H9 (cell line): ENCODE data around the gene MDFIC. TPM values are rescaled to one million over a fixed set of nuclear protein-coding genes. Genes with fewer than 3 reads are reported as not detected.

Experiments used
- DNase-seq: peaks from one replicate; pipeline ENCODE4 v3.0.0-alpha.2; 2017
- H2AFZ ChIP-seq: one replicate; pipeline ENCODE4 v1.6.1; 2013; ENCODE audit warnings: mild to moderate bottlenecking, low read length, control low read depth, moderate library complexity
- H2AK5ac ChIP-seq: 2 replicates; pipeline ENCODE4 v1.6.1; 2013; ENCODE audit warnings: low read length, control low read depth, mixed read lengths; ENCODE audit not compliant: insufficient read length
- H2BK120ac ChIP-seq: one replicate; pipeline ENCODE4 v1.6.1; 2013; ENCODE audit warnings: low read depth, mild to moderate bottlenecking, low read length, control low read depth, inconsistent platforms; ENCODE audit not compliant: poor library complexity, severe bottlenecking
- H2BK12ac ChIP-seq: 2 replicates; pipeline ENCODE4 v1.6.1; 2013; ENCODE audit warnings: low read length, control low read depth, mixed read lengths, low read depth; ENCODE audit not compliant: insufficient read length
- H2BK15ac ChIP-seq: 2 replicates; pipeline ENCODE4 v1.6.1; 2013; ENCODE audit warnings: low read depth, low read length, control low read depth
- H2BK20ac ChIP-seq: one replicate; pipeline ENCODE4 v1.6.1; 2013; ENCODE audit warnings: low read depth, mild to moderate bottlenecking, low read length, control low read depth, inconsistent platforms; ENCODE audit not compliant: poor library complexity, severe bottlenecking
- H2BK5ac ChIP-seq: 2 replicates; pipeline ENCODE4 v1.6.1; 2013; ENCODE audit warnings: low read length, control low read depth, mixed read lengths; ENCODE audit not compliant: insufficient read length
- H3K14ac ChIP-seq: 2 replicates; pipeline ENCODE4 v1.6.1; 2013; ENCODE audit warnings: low read length, control low read depth; ENCODE audit not compliant: insufficient read depth
- H3K18ac ChIP-seq: 2 replicates; pipeline ENCODE4 v1.6.1; 2013; ENCODE audit warnings: low read depth, mild to moderate bottlenecking, mixed read lengths, low read length, control low read depth; ENCODE audit not compliant: insufficient read length
- H3K23ac ChIP-seq: 2 replicates; pipeline ENCODE4 v1.6.1; 2013; ENCODE audit warnings: low read length, control low read depth, mixed read lengths, low read depth; ENCODE audit not compliant: insufficient read length
- H3K23me2 ChIP-seq: 2 replicates; pipeline ENCODE4 v1.6.1; 2013; ENCODE audit warnings: low read depth, mild to moderate bottlenecking, mixed read lengths, low read length, control low read depth; ENCODE audit not compliant: insufficient read length, poor library complexity, severe bottlenecking
- H3K27ac ChIP-seq: 2 replicates; pipeline ENCODE4 v1.5.1; 2013; ENCODE audit warnings: low read length, control low read depth, mixed read lengths, low read depth; ENCODE audit not compliant: insufficient read length
- H3K27me3 ChIP-seq: 2 replicates; pipeline ENCODE4 v1.6.1; 2013; ENCODE audit warnings: low read length, control low read depth, inconsistent platforms; ENCODE audit not compliant: insufficient read depth
- H3K4ac ChIP-seq: 2 replicates; pipeline ENCODE4 v1.6.1; 2013; ENCODE audit warnings: low read depth, mild to moderate bottlenecking, control low read depth, inconsistent platforms, low read length, moderate library complexity
- H3K4me1 ChIP-seq: 2 replicates; pipeline ENCODE4 v1.6.1; 2013; ENCODE audit warnings: low read length, control low read depth, inconsistent platforms; ENCODE audit not compliant: insufficient read depth
- H3K4me2 ChIP-seq: 2 replicates; pipeline ENCODE4 v1.6.1; 2013; ENCODE audit warnings: low read length, control low read depth, mixed read lengths; ENCODE audit not compliant: insufficient read length, insufficient read depth
- H3K56ac ChIP-seq: 2 replicates; pipeline ENCODE4 v1.6.1; 2013; ENCODE audit warnings: low read depth, mild to moderate bottlenecking, mixed read lengths, low read length, control low read depth; ENCODE audit not compliant: insufficient read length
- H3K79me1 ChIP-seq: 2 replicates; pipeline ENCODE4 v1.6.1; 2013; ENCODE audit warnings: low read depth, mild to moderate bottlenecking, moderate library complexity, low read length, control low read depth, inconsistent platforms; ENCODE audit not compliant: insufficient read depth, poor library complexity, severe bottlenecking
- H3K79me2 ChIP-seq: 2 replicates; pipeline ENCODE4 v1.6.1; 2013; ENCODE audit warnings: low read length, control low read depth, inconsistent platforms; ENCODE audit not compliant: insufficient read depth
- H3K9ac ChIP-seq: 2 replicates; pipeline ENCODE4 v1.6.1; 2013; ENCODE audit warnings: low read length, control low read depth, mixed read lengths; ENCODE audit not compliant: insufficient read length; ENCODE audit errors: extremely low read depth
- H3K9me3 ChIP-seq: one replicate; pipeline ENCODE4 v1.6.1; 2013; ENCODE audit warnings: low read depth, low read length, inconsistent platforms; ENCODE audit not compliant: control insufficient read depth
- H3T11ph ChIP-seq: one replicate; pipeline ENCODE4 v1.6.1; 2013; ENCODE audit warnings: mild to moderate bottlenecking, low read length, control low read depth, inconsistent platforms
- H4K20me1 ChIP-seq: one replicate; pipeline ENCODE4 v1.6.1; 2013; ENCODE audit not compliant: control insufficient read depth, insufficient read length, insufficient read depth
- H4K5ac ChIP-seq: 2 replicates; pipeline ENCODE4 v1.6.1; 2013; ENCODE audit warnings: low read depth, mild to moderate bottlenecking, mixed read lengths, low read length, control low read depth; ENCODE audit not compliant: insufficient read length
- H4K8ac ChIP-seq: replicated peaks from 2 replicates; pipeline ENCODE4 v1.6.1; 2013; ENCODE audit warnings: low read length, control low read depth, mixed read lengths, low read depth; ENCODE audit not compliant: insufficient read length
- H4K91ac ChIP-seq: 2 replicates; pipeline ENCODE4 v1.6.1; 2013; ENCODE audit warnings: low read depth, mild to moderate bottlenecking, moderate library complexity, mixed read lengths, low read length, control low read depth; ENCODE audit not compliant: insufficient read length
- H3K27ac Mint-ChIP-seq, 3 experiments: 2 replicates in 2 of 3; 3 replicates in 1 of 3; pipeline ENCODE4 v1.8.0; 2020 to 2021; ENCODE audit warnings: mixed read lengths in 3 of 3, mild to moderate bottlenecking in 1 of 3, moderate library complexity in 1 of 3
- H3K27me3 Mint-ChIP-seq: 2 replicates; pipeline ENCODE4 v1.8.0; 2021; ENCODE audit warnings: low read depth, mild to moderate bottlenecking, moderate library complexity, mixed read lengths
- H3K36me3 Mint-ChIP-seq, 3 experiments: 2 replicates in 2 of 3; 3 replicates in 1 of 3; pipeline ENCODE4 v1.8.0; 2020 to 2021; ENCODE audit warnings: low read depth in 3 of 3, mixed read lengths in 3 of 3; ENCODE audit not compliant: insufficient read depth in 1 of 3
- H3K4me1 Mint-ChIP-seq, 2 experiments: 2 replicates each; pipeline ENCODE4 v1.8.0; 2020; ENCODE audit warnings: mixed read lengths in 2 of 2
- H3K4me3 Mint-ChIP-seq, 2 experiments: 2 replicates in 1 of 2; 3 replicates in 1 of 2; pipeline ENCODE4 v1.8.0; 2020 to 2021; ENCODE audit warnings: mild to moderate bottlenecking in 2 of 2, mixed read lengths in 2 of 2, moderate library complexity in 1 of 2
- H3K9me3 Mint-ChIP-seq, 2 experiments: 2 replicates in 1 of 2; 3 replicates in 1 of 2; pipeline ENCODE4 v1.8.0; 2020; ENCODE audit warnings: mild to moderate bottlenecking in 2 of 2, mixed read lengths in 2 of 2, moderate library complexity in 1 of 2
- CTCF ChIP-seq: fragments of 200-600 bp; sonication (generic); conservative IDR thresholded peaks from 3 replicates; pipeline ENCODE4 v1.8.0; 2021; ENCODE audit warnings: antibody characterized with exemption, mild to moderate bottlenecking
- total RNA-seq: library from RNA; stranded (reverse); gene quantifications from 2 replicates; pipeline ENCODE4 v1.2.1, GENCODE V29; 2021

Gene MDFIC
- total RNA-seq, 1 experiment from 2014 or later: 2.0 TPM

- H3T11ph ChIP-seq: no peak overlapping the region
- DNase-seq: no peak
- H3K14ac ChIP-seq: no peak overlapping the region
- no peaks in the 10 kb centered on the region for H3K4me1 ChIP-seq
- Mint-ChIP-seq H3K27me3 (no peaks in the 10 kb centered on the region), H3K9me3 (no peaks in the 10 kb centered on the region), H3K27ac (no peak overlapping the region; a peak in 1 of 7 replicates), H3K36me3 (no peaks in the 10 kb centered on the region), H3K4me3 (no peak overlapping the region), H3K4me1 (0 out of 4 replicates have a peak, but pooled peaks cover 0 to 3% of the 10 kb centered on the region in 2 experiments)
- H2BK12ac ChIP-seq: no peak overlapping the region
- H3K79me2 ChIP-seq: no peaks in the 10 kb centered on the region
- no peak overlapping the region for H3K27ac ChIP-seq
- no peaks in the 10 kb centered on the region for H3K23me2 ChIP-seq
- no peak overlapping the region for H3K18ac ChIP-seq
- H3K79me1 ChIP-seq: no peaks in the 10 kb centered on the region
- H3K4ac ChIP-seq: no peak overlapping the region
- no peak for TF ChIP-seq CTCF
- H4K91ac ChIP-seq: no peak overlapping the region
- no peak overlapping the region for H2BK5ac ChIP-seq
- H2AK5ac ChIP-seq: no peak overlapping the region
- no peak overlapping the region for H3K4me2 ChIP-seq
- H4K20me1 ChIP-seq: no peaks in the 10 kb centered on the region
- no peak overlapping the region for H2BK15ac ChIP-seq
- H4K5ac ChIP-seq: no peak overlapping the region
- no peak overlapping the region for H3K9ac ChIP-seq
- no peaks in the 10 kb centered on the region for H3K27me3 ChIP-seq
- no peak overlapping the region for H2BK20ac ChIP-seq
- H3K23ac ChIP-seq: no peak overlapping the region
- H4K8ac ChIP-seq: no peak overlapping the region
- H2AFZ ChIP-seq: no peak overlapping the region
- no peaks in the 10 kb centered on the region for H3K9me3 ChIP-seq
- H3K56ac ChIP-seq: no peak overlapping the region
- H2BK120ac ChIP-seq: no peak overlapping the region
Observed at GRCh38 chr7:115059321-115059720, 137.4 kb downstream of the MDFIC start.
